Limb (tissue), 2 donors: ENCODE results near the gene TMTC2.
"Not testable (repeated sequence)": the region's sequence is repeated elsewhere in the genome, so short reads cannot be mapped to it uniquely, and the experiment has no call there.

Source experiments
- DNase-seq, 2 donors: peaks; one replicate each; pipeline ENCODE4 v3.0.0-alpha.2; 2016; ENCODE audit errors: extremely low spot score in 2 of 2

The TMTC2 gene

GRCh38 chr12:83074358-83074894 lies 387.7 kb downstream of the TMTC2 start:
- no peak for DNase-seq

DNA sequence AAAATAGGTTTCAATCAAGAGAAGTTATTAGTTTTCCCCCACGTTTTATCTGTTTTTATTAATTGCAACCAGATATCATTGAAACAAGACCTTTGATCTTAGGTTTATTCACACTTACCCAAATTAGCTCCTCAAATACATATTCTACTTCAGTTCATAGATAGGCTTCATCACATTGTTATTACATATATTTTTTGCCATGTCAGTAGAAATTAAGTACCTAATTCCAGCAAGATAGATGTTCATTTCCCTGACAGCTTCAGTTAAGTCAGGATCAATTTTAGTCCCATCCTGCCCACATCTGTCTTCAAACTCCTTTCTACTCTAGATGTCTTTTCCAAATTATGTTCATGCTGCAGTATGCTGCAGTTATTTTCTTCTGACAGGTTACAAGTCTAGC lies 388.8 kb downstream of the TMTC2 start:
- DNase-seq, result no peak

GRCh38 chr12:83077041-83077440 lies 390.3 kb downstream of the TMTC2 start:
- no peak for DNase-seq

- DNase-seq, result peak in 1 of 2 donors; percentile 62
These were observed 396.1 kb downstream of the TMTC2 start for GRCh38 chr12:83082690-83083276.

DNA sequence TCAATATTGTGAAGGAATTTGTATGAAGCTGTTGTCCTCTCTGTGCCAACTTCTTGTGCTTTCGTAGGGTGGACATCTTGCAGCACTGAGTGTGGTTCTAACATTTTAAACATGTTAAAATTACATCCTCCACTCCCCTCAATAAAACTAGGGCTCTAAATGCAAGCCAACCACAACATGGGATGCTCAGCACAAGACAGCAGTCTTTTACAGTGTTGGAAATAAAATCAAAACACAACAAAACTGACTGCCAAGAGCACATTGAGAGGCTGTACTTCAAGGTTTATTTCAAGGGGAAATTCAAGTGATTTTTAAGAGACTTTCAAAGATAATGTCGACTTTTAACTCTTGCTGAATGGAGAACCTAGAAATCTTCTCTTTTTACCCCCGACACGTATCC lies 396.9 kb downstream of the TMTC2 start:
- no peak for DNase-seq

DNA sequence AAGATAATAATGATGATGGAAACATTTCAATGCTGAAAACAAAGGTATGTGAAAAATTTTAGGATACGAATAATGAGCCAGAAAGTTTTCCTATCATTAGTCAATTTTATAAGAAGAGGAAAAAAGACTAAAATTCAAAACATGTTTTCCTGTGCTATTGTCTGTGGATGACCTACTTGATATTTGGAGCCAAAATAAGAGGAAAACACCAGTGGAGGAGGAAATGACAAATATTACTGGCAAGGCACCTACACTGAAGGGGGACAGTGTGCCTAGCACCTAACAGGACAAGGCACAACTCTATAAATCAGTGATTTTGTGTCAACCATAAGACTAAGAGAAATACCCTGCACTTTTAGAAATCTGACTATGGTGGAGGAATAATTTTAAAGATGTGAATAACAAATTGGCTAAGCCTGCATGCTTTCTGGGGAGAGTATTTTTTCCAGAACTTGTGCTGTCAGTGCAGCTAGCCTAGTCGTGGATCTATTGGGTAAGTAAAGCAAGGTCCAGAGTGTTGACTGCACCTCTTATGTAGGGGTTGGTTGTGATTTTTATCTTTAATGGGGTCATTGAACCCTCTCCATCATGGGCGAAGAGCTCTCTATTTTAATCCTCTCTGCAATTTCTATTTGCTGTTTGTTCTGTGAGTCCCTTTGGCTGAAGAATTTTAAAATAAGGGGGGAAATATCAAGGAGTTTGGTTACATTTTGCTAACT lies 398.0 kb downstream of the TMTC2 start:
- DNase-seq, result no peak

GRCh38 chr12:83086023-83086422 lies 399.3 kb downstream of the TMTC2 start:
- DNase-seq, result no peak

DNA sequence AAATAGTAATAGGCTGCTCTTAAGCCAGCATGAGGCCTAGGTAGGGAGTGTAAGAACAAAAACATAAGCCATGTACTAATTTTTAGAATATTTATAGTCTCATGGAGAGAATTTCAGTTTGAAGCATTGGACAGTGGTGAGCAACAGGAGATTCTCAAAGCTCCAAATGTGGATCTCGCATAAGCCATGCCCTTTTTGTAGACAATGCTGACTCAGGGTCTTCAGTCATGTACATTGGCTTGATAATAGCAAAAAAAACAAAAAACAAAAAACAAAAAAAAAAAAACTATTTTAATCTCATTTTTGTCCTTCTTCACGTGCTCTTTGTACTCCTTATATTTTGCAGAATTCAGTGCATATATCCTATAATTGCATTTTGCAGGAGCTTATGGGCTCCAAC lies 402.9 kb downstream of the TMTC2 start:
- no peak for DNase-seq

GRCh38 chr12:83092129-83092528 lies 405.4 kb downstream of the TMTC2 start:
- no peak for DNase-seq

- no peak for DNase-seq
These were observed 405.9 kb downstream of the TMTC2 start for GRCh38 chr12:83092606-83093005.

- DNase-seq, result no peak
These were observed 406.7 kb downstream of the TMTC2 start for GRCh38 chr12:83093426-83093825.

DNA sequence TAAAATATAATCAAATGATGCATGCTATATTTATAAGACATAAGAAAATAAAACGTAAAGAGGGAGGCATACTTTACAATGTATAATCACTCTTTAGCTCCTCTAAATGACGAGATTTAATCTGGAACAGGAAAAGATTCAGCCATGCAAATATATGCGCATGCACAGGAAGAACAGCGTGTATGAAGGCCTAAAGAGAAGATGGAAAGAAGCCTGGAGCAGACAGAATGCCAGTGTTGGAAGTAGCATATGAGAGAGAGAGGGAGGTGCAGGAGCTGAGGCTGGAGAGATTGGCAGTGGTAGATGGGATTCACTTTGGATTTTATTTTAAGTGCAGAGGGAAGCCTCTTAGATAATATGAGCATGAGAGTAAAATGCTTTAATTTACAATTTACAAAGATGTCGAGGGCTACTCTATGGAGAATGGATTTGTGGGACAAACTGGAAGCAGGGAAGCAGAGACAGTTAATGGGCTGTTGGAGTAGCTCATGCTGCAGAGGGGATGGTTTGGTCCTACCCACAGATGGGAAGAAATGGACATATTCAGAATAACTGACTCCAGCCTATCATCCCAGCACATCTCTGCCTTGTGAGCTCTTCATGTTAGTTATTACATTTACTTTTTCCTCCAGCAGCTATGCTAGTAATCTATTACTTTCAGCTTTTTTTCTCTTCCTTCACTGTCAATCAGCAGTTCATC lies 411.1 kb downstream of the TMTC2 start:
- DNase-seq, result no peak

- no peak for DNase-seq
These were observed 412.7 kb downstream of the TMTC2 start for GRCh38 chr12:83099436-83099835.

DNA sequence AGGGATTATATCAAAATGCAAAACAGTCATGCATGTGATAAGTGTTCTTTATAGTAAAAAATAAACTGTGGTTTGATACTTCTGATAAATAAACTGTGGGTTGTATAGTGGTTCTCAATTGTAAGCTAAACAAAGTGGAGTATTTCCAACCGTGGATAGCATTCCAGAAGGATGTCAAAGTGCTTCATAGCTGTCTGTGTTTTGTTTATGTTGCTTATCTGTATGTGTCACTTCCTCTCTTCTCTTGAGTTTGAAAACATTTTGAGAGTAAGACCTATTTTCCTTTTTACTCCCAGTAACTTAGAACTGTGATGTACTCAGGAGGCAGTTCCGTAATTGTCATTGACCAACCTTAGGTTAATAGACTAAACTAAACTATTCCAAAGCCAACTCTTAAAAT lies 415.8 kb downstream of the TMTC2 start:
- no peak for DNase-seq

- no peak for DNase-seq
These were observed 420.2 kb downstream of the TMTC2 start for GRCh38 chr12:83106873-83107272.

GRCh38 chr12:83110424-83110823 lies 423.7 kb downstream of the TMTC2 start:
- no peak for DNase-seq

GRCh38 chr12:83113945-83114344 lies 427.2 kb downstream of the TMTC2 start:
- DNase-seq, result peak in 1 of 2 donors; percentile 54

- peak in 1 of 2 donors; percentile 62 for DNase-seq
These were observed 428.3 kb downstream of the TMTC2 start for GRCh38 chr12:83114966-83115365.

GRCh38 chr12:83117926-83118325 lies 431.2 kb downstream of the TMTC2 start:
- DNase-seq, result not testable (repeated sequence)

- no peak for DNase-seq
These were observed 435.4 kb downstream of the TMTC2 start for GRCh38 chr12:83121897-83122622.

GRCh38 chr12:83122623-83122934 lies 435.9 kb downstream of the TMTC2 start:
- DNase-seq, result no peak

DNA sequence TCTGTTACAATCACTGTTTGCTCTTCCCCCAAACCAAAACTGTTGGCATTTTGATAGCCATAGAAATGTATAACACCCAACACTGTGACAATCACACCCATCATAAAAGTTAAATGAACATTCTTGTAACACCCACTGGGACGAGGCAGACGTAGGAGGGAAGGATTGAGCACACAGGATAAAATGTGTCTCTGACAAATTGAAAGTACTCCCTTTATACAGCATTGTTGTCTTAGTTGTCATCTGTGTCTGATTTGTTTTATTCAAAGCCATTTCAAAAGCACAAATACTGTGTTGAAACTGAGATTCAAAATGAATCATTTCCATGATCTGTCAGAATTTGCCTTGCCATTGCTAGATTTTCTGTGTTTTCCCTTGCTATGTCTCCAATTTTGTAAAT lies 436.3 kb downstream of the TMTC2 start:
- DNase-seq, result no peak
